Fibroblast of mammary gland (primary cell): Measurements from ENCODE around the gene TCF7L1.
A peak's percentile ranks its signal among the peaks of the same experiment; 100 is the strongest.

ENCODE experiments used
- DNase-seq: peaks from one replicate; pipeline ENCODE4 v3.0.0-alpha.2; 2010; ENCODE audit warnings: low read depth
- H3K4me3 ChIP-seq: 2 replicates; pipeline ENCODE4 v1.5.1; 2011; ENCODE audit warnings: low read depth, mild to moderate bottlenecking, low read length, moderate library complexity; ENCODE audit not compliant: control insufficient read depth
- TF ChIP-seq, protein P1 (sequence below): conservative IDR thresholded peaks from 2 replicates; pipeline ENCODE4 v1.5.1; 2011; ENCODE audit warnings: low read depth, low read length, inconsistent platforms; ENCODE audit not compliant: control insufficient read depth, insufficient read depth

Gene TCF7L1

DNA sequence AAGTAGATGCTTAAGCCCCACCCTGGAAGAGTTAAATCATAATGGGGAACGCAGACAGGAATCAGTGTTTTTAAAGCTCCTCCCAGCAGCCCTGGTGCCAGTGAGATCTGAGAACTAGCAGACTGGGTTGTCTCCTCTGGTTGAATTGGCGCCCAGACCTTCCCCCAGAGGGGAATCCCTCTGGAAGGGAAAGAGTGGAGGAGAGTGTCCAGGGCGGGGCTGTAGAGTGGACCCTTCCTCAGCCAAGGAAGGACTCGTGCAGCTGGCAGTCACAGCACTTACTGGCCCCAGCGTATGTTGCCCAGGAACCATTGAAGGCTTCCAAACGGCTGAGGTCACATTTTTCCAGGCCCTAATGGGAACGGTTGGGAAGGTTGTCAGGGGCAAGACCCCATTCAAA, 132.1 kb downstream of the TCF7L1 start:
- TF ChIP-seq, protein P1, sequence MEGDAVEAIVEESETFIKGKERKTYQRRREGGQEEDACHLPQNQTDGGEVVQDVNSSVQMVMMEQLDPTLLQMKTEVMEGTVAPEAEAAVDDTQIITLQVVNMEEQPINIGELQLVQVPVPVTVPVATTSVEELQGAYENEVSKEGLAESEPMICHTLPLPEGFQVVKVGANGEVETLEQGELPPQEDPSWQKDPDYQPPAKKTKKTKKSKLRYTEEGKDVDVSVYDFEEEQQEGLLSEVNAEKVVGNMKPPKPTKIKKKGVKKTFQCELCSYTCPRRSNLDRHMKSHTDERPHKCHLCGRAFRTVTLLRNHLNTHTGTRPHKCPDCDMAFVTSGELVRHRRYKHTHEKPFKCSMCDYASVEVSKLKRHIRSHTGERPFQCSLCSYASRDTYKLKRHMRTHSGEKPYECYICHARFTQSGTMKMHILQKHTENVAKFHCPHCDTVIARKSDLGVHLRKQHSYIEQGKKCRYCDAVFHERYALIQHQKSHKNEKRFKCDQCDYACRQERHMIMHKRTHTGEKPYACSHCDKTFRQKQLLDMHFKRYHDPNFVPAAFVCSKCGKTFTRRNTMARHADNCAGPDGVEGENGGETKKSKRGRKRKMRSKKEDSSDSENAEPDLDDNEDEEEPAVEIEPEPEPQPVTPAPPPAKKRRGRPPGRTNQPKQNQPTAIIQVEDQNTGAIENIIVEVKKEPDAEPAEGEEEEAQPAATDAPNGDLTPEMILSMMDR, result no peak
- no peak overlapping the region for H3K4me3 ChIP-seq
- no peak for DNase-seq

DNA sequence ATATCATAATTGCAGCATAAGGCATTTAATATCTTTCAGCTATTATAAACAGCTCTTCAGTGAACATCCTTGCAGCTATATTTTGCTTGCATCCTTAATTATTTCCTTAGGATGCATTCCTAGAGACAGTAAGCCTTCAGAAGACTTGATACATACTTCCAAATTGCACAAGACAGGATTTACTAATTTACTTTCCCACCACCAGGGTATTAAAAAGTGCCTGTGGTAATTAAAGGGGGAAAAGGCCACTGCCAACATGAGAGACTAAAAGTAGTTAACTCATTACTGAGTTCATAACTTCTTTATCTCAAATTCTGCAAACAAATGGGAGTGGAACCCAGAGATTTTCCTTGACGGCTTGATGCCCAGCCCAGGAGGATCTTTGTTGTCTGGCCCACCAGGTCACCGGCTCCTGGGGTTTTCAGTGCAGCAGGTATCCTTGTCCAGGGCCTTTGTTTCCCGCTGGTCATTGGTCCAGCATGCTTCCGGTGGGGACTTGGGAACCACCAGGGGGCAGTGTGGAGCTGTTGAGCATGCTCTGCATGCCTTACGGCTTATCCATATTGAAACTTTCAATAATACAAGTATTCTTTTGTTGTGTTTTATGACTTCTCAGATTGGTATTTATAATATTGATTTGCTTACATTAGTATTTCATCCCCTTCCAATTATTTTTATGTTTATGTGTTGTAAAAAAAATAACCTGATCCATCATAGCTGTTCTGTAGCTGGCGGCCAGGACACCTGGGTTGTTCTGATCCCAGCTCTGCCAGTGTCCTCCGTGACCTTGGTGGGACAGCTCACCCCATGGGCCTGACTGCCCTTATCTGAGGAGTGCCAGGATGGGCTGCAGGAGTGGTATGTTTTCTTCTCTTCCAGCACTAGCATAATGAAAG, 133.2 kb downstream of the TCF7L1 start:
- peak; percentile 74 for DNase-seq
- no peak overlapping the region for H3K4me3 ChIP-seq
- TF ChIP-seq, protein P1, result peak; percentile 90

DNA sequence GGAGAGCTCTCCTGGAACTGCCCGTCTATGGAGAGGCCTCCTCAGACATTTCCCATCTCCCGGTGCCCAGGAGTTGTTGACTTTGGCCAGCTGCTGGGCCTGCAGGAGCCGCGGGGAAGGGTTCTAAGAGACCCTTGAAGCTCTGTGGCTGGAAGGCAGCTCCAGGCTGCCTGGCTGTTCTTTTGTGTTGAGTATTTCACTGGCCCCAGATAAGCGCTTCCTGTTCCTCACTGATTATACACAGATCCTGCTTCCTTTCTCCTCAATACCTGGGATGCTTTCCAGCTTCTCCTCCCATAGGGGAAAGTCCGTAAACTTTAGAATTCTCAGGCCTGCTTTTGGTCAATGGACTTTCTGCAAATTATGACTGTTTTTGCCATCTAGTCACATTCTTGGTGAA, 136.8 kb downstream of the TCF7L1 start:
- H3K4me3 ChIP-seq, result no peak overlapping the region
- TF ChIP-seq, protein P1, result no peak
- no peak for DNase-seq

DNA sequence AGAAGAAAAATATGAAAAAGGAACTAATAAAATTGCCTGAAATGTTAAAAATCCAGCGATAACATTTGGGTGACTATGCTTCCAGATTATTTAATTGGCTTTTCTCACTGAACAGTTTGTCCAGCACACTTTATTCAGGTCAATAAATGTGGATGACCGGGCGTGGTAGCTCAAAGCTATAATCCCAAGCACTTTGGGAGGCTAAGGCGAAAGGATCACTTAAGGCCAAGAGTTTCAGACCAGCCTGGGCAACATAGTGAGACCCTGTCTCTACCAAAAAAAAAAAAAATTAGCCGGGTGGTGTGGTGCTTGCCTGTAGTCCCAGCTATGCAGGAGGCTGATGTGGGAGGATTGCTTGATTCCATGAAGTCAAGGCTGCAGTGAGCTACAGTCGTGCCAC, 139.2 kb downstream of the TCF7L1 start:
- DNase-seq, result no peak
- no peak overlapping the region for H3K4me3 ChIP-seq
- TF ChIP-seq, protein P1, result no peak

DNA sequence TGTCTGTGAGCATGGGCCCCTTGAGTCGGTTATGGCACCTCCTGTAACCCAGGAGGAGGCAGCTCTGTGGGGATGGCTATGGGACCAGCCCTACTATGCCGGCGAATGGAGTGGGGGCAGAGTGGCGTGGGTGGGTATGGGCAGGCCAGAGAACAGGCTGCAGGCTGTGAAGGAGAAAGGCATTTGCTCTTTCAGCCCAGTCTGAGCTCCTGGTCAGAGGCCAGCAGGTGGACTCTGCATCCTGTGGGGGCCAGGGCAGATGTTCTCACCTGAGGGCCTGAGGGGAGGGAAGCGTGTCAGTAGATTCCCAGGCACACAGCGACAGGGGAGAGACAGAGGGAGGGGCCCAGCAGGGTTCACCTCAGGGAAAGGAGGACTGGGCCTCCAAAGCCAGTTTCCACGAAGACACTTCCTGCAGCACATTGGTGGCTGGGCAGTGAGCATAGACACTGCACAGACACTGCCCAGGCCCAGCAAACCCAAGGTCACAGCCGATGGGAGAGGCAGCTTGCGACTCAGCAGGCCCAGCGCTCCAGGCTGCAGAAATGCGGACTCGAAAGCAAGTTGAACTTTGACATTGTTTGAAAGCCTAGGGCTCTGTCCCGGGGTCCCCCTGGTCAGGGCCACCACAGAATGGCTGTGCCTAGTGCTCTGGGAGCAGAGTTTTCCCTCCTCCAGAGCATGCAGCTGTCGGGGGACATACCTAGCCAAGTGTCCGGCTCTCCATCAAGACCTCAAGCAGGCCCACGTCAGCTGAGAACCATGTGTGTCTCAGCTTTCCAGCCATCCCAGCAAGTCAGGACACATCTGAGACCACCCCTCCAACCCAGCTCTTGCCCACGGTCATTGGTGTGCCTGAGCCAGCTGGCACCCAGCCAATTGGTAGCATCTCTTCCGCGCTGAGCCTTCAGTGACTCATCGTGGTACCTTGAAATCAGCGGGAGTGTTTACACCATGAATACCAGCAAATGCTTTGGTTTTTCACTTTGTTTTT, 140.8 kb downstream of the TCF7L1 start:
- TF ChIP-seq, protein P1, result no peak
- H3K4me3 ChIP-seq, result no peak overlapping the region
- DNase-seq, result peak; percentile 73

DNA sequence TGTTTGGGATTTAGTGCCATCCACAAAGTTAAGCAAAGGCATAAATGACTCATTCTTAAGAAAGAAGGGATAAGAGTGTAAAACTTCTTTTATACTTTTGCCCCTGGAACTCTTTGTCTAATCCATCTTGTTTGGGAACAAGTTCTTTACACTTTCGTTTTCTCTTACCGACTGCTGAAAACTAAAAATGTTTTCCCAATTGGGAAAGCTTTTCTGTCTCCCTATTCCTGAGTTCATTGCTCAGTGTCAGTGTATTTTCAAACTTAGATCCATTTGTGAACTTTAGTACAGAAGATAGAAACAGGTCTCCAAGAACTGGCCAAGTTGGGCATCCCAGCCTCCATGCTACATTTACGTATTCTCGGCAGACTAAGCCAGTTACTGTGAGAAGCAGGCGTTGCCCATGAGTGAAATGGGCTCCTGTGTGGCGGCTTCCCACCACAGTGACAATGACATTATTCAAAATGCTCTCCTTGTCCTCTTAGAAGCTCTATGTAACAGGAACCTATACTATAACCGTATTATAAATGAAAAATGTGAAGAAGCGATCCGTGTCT, 142.9 kb downstream of the TCF7L1 start:
- TF ChIP-seq, protein P1, result no peak
- DNase-seq, result no peak
- no peak overlapping the region for H3K4me3 ChIP-seq
